22Rv1 (cell line): ENCODE measurements around the gene HUS1.

Experiments used
- CTCF ChIP-seq: fragments of 450-650 bp; IDR thresholded peaks from 2 replicates; pipeline ENCODE4 v1.5.1; 2017; ENCODE audit warnings: mild to moderate bottlenecking
- ZFX ChIP-seq: fragments of 450-650 bp; IDR thresholded peaks from 2 replicates; pipeline ENCODE4 v1.6.1; 2017; ENCODE audit warnings: antibody characterized with exemption, borderline replicate concordance

- TF ChIP-seq CTCF = no peak
- no peak for TF ChIP-seq ZFX
Observed at GRCh38 chr7:47999413-47999812, 20.0 kb upstream of the HUS1 start.
